Osteoblast (primary cell): ENCODE data around the gene ELANE. TPM values are rescaled to one million over a fixed set of nuclear protein-coding genes. Genes with fewer than 3 reads are reported as not detected.

ENCODE experiments used
- DNase-seq: peaks from one replicate; pipeline ENCODE4 v3.0.0; 2011; ENCODE audit warnings: low spot score, mixed read lengths; ENCODE audit not compliant: insufficient read length; ENCODE audit errors: missing footprints
- H2AFZ ChIP-seq: 2 replicates; pipeline ENCODE4 v1.6.0; 2011; ENCODE audit warnings: mild to moderate bottlenecking, low read length
- H3K27ac ChIP-seq: 2 replicates; pipeline ENCODE4 v1.5.1; 2011; ENCODE audit warnings: mild to moderate bottlenecking, low read depth, low read length, moderate library complexity
- H3K27me3 ChIP-seq: 2 replicates; pipeline ENCODE4 v1.6.0; 2012; ENCODE audit warnings: mild to moderate bottlenecking, control low read depth, inconsistent platforms, low read length, moderate library complexity; ENCODE audit not compliant: insufficient read depth
- H3K36me3 ChIP-seq: 2 replicates; pipeline ENCODE4 v1.5.1; 2011; ENCODE audit warnings: mild to moderate bottlenecking, low read length, control low read depth, moderate library complexity; ENCODE audit not compliant: insufficient read depth
- H3K4me1 ChIP-seq: 2 replicates; pipeline ENCODE4 v1.5.1; 2011; ENCODE audit warnings: mild to moderate bottlenecking, low read length, control low read depth, moderate library complexity; ENCODE audit not compliant: insufficient read depth
- H3K4me2 ChIP-seq: 2 replicates; pipeline ENCODE4 v1.6.0; 2011; ENCODE audit warnings: mild to moderate bottlenecking, low read length; ENCODE audit not compliant: insufficient read depth
- H3K4me3 ChIP-seq: fragments of 200-600 bp; sonication (generic); 3 replicates; pipeline ENCODE4 v1.5.1; 2012; ENCODE audit warnings: mild to moderate bottlenecking, low read length, inconsistent platforms; ENCODE audit not compliant: insufficient read depth
- H3K79me2 ChIP-seq: 2 replicates; pipeline ENCODE4 v1.6.0; 2012; ENCODE audit warnings: mild to moderate bottlenecking, low read length, control low read depth, inconsistent platforms; ENCODE audit not compliant: insufficient read depth
- H3K9me3 ChIP-seq: 2 replicates; pipeline ENCODE4 v1.5.1; 2011; ENCODE audit warnings: low read depth, low read length, control low read depth
- H4K20me1 ChIP-seq: 2 replicates; pipeline ENCODE4 v1.6.0; 2012; ENCODE audit warnings: mild to moderate bottlenecking, low read length, control low read depth; ENCODE audit not compliant: insufficient read depth
- total RNA-seq: library from RNA; depleted of rRNA; stranded (reverse); fragments of >200 nt; gene quantifications from 2 replicates; pipeline ENCODE4 v1.2.3, GENCODE V29; 2012
- TF ChIP-seq, protein P1 (sequence below): IDR thresholded peaks from 2 replicates; pipeline ENCODE4 v1.5.1; 2011; ENCODE audit warnings: mild to moderate bottlenecking, low read depth, low read length, moderate library complexity; ENCODE audit errors: extremely low read depth

Gene ELANE
- total RNA-seq, 1 donor = 0.36 TPM

- H3K4me3 ChIP-seq = no peak overlapping the region
- no peak overlapping the region for H3K27ac ChIP-seq
- H3K79me2 ChIP-seq = peaks cover 18% of the 10 kb centered on the region
- H3K36me3 ChIP-seq = peaks cover 28% of the 10 kb centered on the region
- no peaks in the 10 kb centered on the region for H3K4me1 ChIP-seq
- H4K20me1 ChIP-seq = peaks cover 21% of the 10 kb centered on the region
- DNase-seq = peak; percentile 91
- no peak overlapping the region for H2AFZ ChIP-seq
- H3K9me3 ChIP-seq = no peaks in the 10 kb centered on the region
- no peak overlapping the region for H3K4me2 ChIP-seq
- TF ChIP-seq, protein P1, sequence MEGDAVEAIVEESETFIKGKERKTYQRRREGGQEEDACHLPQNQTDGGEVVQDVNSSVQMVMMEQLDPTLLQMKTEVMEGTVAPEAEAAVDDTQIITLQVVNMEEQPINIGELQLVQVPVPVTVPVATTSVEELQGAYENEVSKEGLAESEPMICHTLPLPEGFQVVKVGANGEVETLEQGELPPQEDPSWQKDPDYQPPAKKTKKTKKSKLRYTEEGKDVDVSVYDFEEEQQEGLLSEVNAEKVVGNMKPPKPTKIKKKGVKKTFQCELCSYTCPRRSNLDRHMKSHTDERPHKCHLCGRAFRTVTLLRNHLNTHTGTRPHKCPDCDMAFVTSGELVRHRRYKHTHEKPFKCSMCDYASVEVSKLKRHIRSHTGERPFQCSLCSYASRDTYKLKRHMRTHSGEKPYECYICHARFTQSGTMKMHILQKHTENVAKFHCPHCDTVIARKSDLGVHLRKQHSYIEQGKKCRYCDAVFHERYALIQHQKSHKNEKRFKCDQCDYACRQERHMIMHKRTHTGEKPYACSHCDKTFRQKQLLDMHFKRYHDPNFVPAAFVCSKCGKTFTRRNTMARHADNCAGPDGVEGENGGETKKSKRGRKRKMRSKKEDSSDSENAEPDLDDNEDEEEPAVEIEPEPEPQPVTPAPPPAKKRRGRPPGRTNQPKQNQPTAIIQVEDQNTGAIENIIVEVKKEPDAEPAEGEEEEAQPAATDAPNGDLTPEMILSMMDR = no peak
- no peaks in the 10 kb centered on the region for H3K27me3 ChIP-seq
Observed at GRCh38 chr19:814152-815078, 37.7 kb upstream of the ELANE start.

GRCh38 chr19:815079-815774, 36.9 kb upstream of the ELANE start:
- Histone ChIP-seq H3K36me3 (peaks cover 20% of the 10 kb centered on the region), H3K27me3 (no peaks in the 10 kb centered on the region)
- no peak for DNase-seq

DNA sequence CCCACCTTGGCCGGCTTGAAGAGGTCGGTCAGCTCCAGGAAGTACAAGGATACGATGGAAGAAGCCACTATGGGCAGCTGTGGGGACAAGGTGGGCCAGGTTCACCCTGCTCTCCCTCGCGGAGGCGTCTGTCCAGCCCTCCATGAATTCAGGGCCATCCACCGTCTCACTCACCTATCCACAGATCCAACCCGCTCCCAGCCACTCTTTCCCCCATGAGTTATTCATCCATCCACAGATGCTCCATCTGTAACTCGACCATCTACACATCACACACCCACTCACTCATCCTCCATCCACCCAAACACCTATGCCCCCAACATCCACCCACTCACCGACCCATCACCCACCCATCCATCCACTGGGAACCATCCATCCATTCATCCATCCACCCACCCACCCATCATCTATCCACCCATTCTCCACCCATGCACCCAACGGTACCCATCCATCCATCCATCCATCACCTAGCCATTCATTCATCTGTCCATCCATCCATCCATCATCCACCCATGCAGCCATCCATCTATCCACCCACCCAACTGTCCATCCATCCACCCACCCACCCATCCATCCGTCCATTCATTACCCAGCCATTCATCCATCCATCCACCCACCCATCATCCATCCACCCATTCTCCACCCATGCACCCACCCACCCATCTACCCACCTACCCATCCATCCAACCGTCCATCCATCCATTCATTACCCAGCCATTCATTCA, 36.2 kb upstream of the ELANE start:
- H3K79me2 ChIP-seq = peaks cover 3% of the 10 kb centered on the region
- no peak overlapping the region for H3K4me2 ChIP-seq
- no peak overlapping the region for H2AFZ ChIP-seq
- no peaks in the 10 kb centered on the region for H3K27me3 ChIP-seq
- H3K36me3 ChIP-seq = peaks cover 13% of the 10 kb centered on the region
- no peaks in the 10 kb centered on the region for H3K4me1 ChIP-seq
- H3K9me3 ChIP-seq = no peaks in the 10 kb centered on the region
- peaks cover 10% of the 10 kb centered on the region for H4K20me1 ChIP-seq
- no peak overlapping the region for H3K4me3 ChIP-seq
- no peak overlapping the region for H3K27ac ChIP-seq
- TF ChIP-seq, protein P1 = no peak
- peak; percentile 80 for DNase-seq

More at GRCh38 chr19:815079-815774, 36.9 kb upstream of the ELANE start:
- Histone ChIP-seq H3K27ac (no peak overlapping the region), H3K4me1 (no peaks in the 10 kb centered on the region), H3K9me3 (no peaks in the 10 kb centered on the region), H3K4me3 (no peak overlapping the region), H4K20me1 (peaks cover 13% of the 10 kb centered on the region), H3K79me2 (peaks cover 9% of the 10 kb centered on the region), H2AFZ (no peak overlapping the region), H3K4me2 (no peak overlapping the region)
- TF ChIP-seq, protein P1 = no peak
